C4-2B (cell line): ENCODE data around the gene ADGB.

Experiments
- ZFX ChIP-seq: fragments of 450-650 bp; IDR thresholded peaks from 2 replicates; pipeline ENCODE4 v1.6.1; 2017
- TF ChIP-seq, protein P1 (sequence below): fragments of 450-650 bp; conservative IDR thresholded peaks from 2 replicates; pipeline ENCODE4 v1.5.1; 2017; ENCODE audit warnings: mild to moderate bottlenecking

DNA sequence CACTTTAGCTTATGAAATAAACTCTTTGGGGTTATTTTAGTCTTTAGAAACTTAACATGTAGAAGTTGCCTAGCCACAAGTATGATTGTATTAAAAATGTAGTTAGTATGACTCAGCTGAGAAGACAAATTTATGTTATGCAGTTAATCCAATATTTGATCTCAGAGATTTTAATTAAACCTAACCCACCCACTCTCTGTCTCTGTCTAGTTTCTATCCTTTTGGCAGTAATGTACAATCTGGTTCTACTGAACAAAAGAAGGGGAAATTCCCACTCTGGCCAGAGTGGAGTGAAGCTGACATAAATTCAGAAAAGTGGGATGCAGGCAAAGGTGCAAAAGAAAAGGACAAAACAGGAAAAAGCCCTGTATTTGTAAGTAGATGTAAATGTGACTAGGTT lies 36.4 kb downstream of the ADGB start:
- TF ChIP-seq, protein P1, sequence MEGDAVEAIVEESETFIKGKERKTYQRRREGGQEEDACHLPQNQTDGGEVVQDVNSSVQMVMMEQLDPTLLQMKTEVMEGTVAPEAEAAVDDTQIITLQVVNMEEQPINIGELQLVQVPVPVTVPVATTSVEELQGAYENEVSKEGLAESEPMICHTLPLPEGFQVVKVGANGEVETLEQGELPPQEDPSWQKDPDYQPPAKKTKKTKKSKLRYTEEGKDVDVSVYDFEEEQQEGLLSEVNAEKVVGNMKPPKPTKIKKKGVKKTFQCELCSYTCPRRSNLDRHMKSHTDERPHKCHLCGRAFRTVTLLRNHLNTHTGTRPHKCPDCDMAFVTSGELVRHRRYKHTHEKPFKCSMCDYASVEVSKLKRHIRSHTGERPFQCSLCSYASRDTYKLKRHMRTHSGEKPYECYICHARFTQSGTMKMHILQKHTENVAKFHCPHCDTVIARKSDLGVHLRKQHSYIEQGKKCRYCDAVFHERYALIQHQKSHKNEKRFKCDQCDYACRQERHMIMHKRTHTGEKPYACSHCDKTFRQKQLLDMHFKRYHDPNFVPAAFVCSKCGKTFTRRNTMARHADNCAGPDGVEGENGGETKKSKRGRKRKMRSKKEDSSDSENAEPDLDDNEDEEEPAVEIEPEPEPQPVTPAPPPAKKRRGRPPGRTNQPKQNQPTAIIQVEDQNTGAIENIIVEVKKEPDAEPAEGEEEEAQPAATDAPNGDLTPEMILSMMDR: no peak
- TF ChIP-seq ZFX: no peak
